ENCODE measurements around the gene DOCK11. TPM values are rescaled to one million over a fixed set of nuclear protein-coding genes. Genes with fewer than 3 reads are reported as not detected.
A peak's percentile ranks its signal among the peaks of the same experiment; 100 is the strongest.
"Not testable (repeated sequence)": the region's sequence is repeated elsewhere in the genome, so short reads cannot be mapped to it uniquely, and the experiment has no call there.

The DOCK11 gene
- total RNA-seq, 2 experiments from 2014 or later, result 32.8 to 34.8 TPM

DNA sequence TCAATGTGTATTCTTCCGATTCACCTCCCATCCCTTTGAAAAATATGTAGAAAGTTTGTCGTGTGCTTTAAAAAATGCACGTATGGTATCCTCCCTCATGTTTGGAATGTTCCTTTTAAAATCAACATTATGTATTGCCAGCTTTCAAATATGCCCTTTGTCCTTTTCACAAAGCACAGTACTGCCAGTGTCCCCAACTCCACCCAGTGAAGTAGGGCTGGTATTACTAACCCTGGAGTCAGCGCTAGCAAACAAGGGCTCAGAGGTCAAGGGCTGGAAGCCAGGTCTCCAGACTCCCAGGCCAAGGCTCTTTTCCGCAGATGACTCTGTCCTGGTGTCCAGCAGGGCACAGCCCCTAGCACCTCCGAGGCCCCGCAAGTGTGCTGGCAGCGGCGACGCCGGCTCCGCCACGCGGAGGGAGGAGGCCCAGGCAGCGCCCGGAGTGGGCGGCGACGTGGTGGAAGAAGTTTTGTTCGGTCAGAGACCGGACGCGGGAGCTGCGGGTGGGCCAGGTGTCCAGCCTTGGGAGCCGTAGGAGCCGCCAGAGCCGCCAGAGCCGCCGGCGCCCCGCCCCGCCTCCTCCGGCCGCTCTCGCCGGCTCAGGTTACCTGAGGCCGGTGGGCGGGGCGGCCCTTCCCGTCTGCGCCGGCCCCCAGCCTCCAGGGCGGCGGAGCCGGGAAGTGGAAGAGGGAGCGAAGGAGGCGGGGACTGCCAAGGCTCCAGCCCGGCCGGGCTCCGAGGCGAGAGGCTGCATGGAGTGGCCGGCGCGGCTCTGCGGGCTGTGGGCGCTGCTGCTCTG, 231.5 kb downstream of the DOCK11 start, which contains the start of gene IL13RA1:
Gene IL13RA1 (plus strand): TSS at position 720 of the 799 bp plus-strand sequence. CDS start 33 bp downstream, at position 753.
- Mint-ChIP-seq H3K4me3 (peak within 1 kb of the TSS; percentile 54), H3K27me3 (ENCODE audit: low read depth) (peaks cover 18% of the 10 kb centered on the region), H3K27ac (no peak within 1 kb of the TSS), H3K36me3 (ENCODE audit: low read depth) (no peaks in the 10 kb centered on the region), H3K4me1 (ENCODE audit: low read depth) (peaks cover 5% of the 10 kb centered on the region), H3K9me3 (no peaks in the 10 kb centered on the region)
- intact Hi-C loops (cut with micrococcal nuclease), result loop anchor here (5.0 kb wide), 1 partner anchor 95 kb away; no protein-coding TSS in a partner anchor
- CTCF ChIA-PET, result no interaction called here
- DNase-seq, result peak; percentile 38

DNA sequence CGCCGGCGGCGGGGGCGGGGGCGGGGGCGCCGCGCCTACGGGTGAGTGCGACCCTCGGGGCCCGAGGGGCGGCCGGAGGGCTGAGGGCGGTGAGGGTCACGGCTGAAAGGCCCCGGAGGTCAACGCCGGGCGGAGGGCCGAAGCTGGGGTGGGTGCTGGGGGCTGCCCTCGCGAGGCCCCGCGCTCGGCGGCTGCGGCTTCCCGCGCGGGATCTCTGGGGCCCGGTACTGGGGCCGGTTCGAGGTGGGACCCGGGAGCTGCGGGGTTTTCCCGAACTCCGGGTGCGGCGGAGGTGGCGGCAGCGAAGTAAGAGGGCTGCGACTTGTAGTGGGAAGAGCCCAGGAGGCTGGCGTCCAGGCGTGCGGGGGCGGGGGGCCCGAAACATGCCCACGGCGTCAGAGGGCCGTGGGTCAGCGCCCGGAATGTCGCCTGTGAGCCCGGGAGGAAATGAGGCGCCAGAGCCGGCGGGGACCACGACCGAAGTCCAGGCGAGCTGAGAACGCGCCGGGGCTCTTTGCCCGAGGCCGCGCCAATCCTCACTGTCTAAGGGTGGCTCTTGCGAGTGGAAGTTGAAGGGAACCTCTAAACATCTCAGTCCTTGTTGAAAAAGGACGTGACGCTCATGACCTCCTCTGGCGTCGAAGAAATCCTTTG, 232.2 kb downstream of the DOCK11 start:
- CTCF ChIA-PET, result no interaction called here
- Mint-ChIP-seq H3K36me3 (ENCODE audit: low read depth) (no peaks in the 10 kb centered on the region), H3K27me3 (ENCODE audit: low read depth) (peaks cover 18% of the 10 kb centered on the region), H3K4me1 (ENCODE audit: low read depth) (peaks cover 5% of the 10 kb centered on the region), H3K4me3 (peak overlapping the region; percentile 54), H3K27ac (no peak overlapping the region), H3K9me3 (no peaks in the 10 kb centered on the region)
- DNase-seq, result peak; percentile 12
- intact Hi-C loops (cut with micrococcal nuclease), result loop anchor here (5.0 kb wide), 1 partner anchor 96 kb away; no protein-coding TSS in a partner anchor

- CTCF ChIA-PET, result no interaction called here
- H3K4me3 Mint-ChIP-seq, result no peak overlapping the region
- intact Hi-C loops (cut with micrococcal nuclease), result loop anchor here (5.0 kb wide), 1 partner anchor 97 kb away; no protein-coding TSS in a partner anchor
- H3K27ac Mint-ChIP-seq, result no peak overlapping the region
- no peaks in the 10 kb centered on the region for H3K36me3 Mint-ChIP-seq (ENCODE audit: low read depth)
- no peaks in the 10 kb centered on the region for H3K9me3 Mint-ChIP-seq
- no peak for DNase-seq
- H3K27me3 Mint-ChIP-seq (ENCODE audit: low read depth), result peaks cover 18% of the 10 kb centered on the region
- H3K4me1 Mint-ChIP-seq (ENCODE audit: low read depth), result peaks cover 5% of the 10 kb centered on the region
Measured at GRCh38 chrX:118729042-118729652, 233.5 kb downstream of the DOCK11 start.

GRCh38 chrX:118730500-118731247, 235.1 kb downstream of the DOCK11 start:
- Mint-ChIP-seq H3K36me3 (ENCODE audit: low read depth) (no peaks in the 10 kb centered on the region), H3K4me1 (ENCODE audit: low read depth) (peaks cover 2% of the 10 kb centered on the region), H3K9me3 (no peaks in the 10 kb centered on the region), H3K27ac (no peak overlapping the region), H3K27me3 (ENCODE audit: low read depth) (peaks cover 21% of the 10 kb centered on the region), H3K4me3 (no peak overlapping the region)
- CTCF ChIA-PET, result interaction anchor here (0.6 kb wide), 1 partner anchor 199 kb away, joined by 4 read pairs; no protein-coding TSS in a partner anchor
- intact Hi-C loops (cut with micrococcal nuclease), result no loop called here
- DNase-seq, result no peak

GRCh38 chrX:118732551-118732950, 236.9 kb downstream of the DOCK11 start:
- intact Hi-C loops (cut with micrococcal nuclease); H3K4me3 Mint-ChIP-seq; H3K4me1 Mint-ChIP-seq (ENCODE audit: low read depth); CTCF ChIA-PET; H3K27ac Mint-ChIP-seq; H3K36me3 Mint-ChIP-seq (ENCODE audit: low read depth); DNase-seq; H3K9me3 Mint-ChIP-seq: not testable (repeated sequence)
- peaks cover 25% of the 10 kb centered on the region for H3K27me3 Mint-ChIP-seq (ENCODE audit: low read depth)

DNA sequence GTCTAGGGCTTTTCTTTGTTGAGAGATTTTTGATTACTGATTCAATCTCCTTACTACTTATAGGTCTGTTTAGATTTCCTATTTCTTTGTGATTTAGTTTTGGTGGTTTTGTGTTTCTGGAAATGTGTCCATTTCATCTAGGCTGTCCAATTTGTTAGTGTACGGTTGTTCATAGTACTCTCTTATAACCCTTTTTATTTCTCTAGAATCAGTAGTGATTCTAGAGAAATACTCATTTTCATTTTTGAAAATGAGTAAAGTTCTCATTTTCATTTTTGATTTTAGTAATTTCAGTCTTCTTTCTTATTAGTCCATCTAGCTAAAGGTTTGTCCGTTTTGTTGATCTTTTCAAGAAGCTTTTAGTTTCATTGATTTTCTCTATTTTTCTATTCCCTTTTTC, 239.3 kb downstream of the DOCK11 start:
- CTCF ChIA-PET, result no interaction called here
- peaks cover 1% of the 10 kb centered on the region for H3K9me3 Mint-ChIP-seq
- H3K36me3 Mint-ChIP-seq (ENCODE audit: low read depth), result peaks cover 1% of the 10 kb centered on the region
- DNase-seq, result no peak
- no peaks in the 10 kb centered on the region for H3K4me1 Mint-ChIP-seq (ENCODE audit: low read depth)
- no peak overlapping the region for H3K4me3 Mint-ChIP-seq
- H3K27me3 Mint-ChIP-seq (ENCODE audit: low read depth), result peaks cover 20% of the 10 kb centered on the region
- H3K27ac Mint-ChIP-seq, result no peak overlapping the region
- intact Hi-C loops (cut with micrococcal nuclease), result no loop called here

Other genes starting within 250 kb of the DOCK11 start
- gene WDR44, start 149.7 kb upstream of the DOCK11 start, total RNA-seq, result 1 to 10 TPM; 4.0 to 5.4 TPM
- gene IL13RA1, start 231.8 kb downstream of the DOCK11 start, total RNA-seq, result 1 to 10 TPM; 1.8 to 1.9 TPM

Measured in activated naive CD4-positive, alpha-beta T cell treated with anti-CD3 and anti-CD28 coated beads for 36 hours (primary cell).